ENCODE data around the gene PAX5.

DNA sequence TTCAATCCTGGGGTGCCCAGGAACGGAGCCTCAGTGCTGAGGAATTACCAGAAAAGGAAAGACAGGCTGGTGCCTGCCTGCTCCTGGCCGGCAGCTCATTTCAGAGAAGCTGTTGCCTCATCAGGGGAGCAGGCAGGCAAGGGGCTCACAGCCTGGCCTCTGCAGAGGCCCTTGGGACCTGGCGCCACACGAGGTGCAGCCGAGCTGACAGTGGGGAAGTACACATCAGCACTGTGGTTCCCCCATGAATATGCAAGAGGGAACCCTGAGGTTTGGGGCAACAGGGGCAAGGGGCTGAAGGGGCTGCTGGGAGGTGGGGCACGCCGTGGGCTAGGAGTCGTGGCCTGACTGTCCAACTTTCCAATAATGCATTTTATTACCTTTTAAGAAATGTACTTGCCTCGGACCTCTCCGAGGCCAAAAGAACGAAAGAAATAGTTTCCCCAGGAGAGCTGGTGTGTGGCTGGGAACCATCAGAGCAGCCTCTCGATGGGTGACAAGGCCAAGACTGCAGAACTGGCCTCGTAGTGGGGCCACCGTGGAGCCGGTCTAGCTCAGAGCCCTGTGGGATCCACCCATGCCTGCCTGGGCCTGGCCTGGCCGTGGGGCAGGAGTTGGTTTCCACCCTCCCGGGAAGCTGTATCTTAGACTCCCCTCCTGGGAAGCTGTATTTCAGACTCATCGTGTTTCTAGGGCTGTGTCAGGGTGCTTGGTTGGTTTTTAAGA lies 198.6 kb downstream of the PAX5 start:
- TF ChIP-seq, protein P1, sequence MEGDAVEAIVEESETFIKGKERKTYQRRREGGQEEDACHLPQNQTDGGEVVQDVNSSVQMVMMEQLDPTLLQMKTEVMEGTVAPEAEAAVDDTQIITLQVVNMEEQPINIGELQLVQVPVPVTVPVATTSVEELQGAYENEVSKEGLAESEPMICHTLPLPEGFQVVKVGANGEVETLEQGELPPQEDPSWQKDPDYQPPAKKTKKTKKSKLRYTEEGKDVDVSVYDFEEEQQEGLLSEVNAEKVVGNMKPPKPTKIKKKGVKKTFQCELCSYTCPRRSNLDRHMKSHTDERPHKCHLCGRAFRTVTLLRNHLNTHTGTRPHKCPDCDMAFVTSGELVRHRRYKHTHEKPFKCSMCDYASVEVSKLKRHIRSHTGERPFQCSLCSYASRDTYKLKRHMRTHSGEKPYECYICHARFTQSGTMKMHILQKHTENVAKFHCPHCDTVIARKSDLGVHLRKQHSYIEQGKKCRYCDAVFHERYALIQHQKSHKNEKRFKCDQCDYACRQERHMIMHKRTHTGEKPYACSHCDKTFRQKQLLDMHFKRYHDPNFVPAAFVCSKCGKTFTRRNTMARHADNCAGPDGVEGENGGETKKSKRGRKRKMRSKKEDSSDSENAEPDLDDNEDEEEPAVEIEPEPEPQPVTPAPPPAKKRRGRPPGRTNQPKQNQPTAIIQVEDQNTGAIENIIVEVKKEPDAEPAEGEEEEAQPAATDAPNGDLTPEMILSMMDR (IDR thresholded peaks at IDR 0.05): no peak
- TF ChIP-seq POLR2A (IDR thresholded peaks at IDR 0.05): no peak
